ENCODE results near the gene FMN1.

FMN1 gene

DNA sequence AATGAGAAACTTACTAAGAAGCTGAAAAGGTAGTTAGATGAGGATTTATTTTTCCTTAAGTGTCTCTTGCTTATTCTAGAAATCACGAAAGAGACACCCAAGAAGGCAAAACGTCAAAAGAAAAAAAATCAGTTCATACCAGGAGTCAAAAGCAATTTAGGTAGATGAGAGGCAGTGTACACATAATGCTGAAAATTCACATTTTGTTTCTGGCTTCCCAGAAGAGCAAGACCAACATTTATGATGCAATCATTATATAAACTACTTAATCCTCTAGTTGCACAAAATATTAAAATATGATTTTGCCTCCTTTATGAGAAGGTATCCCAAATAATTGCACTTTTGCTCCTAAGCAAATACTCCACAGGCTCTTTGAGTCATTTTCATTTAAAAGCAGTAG, 228.0 kb downstream of the FMN1 start:
- Histone ChIP-seq H3K27ac (no peak overlapping the region), H3K4me3 (no peak overlapping the region), H3K36me3 (no peaks in the 10 kb centered on the region), H3K9me3 (no peaks in the 10 kb centered on the region), H3K27me3 (no peaks in the 10 kb centered on the region), H3K4me1 (no peaks in the 10 kb centered on the region)
- TF ChIP-seq, protein P1, sequence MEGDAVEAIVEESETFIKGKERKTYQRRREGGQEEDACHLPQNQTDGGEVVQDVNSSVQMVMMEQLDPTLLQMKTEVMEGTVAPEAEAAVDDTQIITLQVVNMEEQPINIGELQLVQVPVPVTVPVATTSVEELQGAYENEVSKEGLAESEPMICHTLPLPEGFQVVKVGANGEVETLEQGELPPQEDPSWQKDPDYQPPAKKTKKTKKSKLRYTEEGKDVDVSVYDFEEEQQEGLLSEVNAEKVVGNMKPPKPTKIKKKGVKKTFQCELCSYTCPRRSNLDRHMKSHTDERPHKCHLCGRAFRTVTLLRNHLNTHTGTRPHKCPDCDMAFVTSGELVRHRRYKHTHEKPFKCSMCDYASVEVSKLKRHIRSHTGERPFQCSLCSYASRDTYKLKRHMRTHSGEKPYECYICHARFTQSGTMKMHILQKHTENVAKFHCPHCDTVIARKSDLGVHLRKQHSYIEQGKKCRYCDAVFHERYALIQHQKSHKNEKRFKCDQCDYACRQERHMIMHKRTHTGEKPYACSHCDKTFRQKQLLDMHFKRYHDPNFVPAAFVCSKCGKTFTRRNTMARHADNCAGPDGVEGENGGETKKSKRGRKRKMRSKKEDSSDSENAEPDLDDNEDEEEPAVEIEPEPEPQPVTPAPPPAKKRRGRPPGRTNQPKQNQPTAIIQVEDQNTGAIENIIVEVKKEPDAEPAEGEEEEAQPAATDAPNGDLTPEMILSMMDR (IDR thresholded peaks at IDR 0.05) = no peak
- DNase-seq = no peak
- intact Hi-C loops (cut with DNase I; ENCODE audit: low total_unique reads) = no loop called here

DNA sequence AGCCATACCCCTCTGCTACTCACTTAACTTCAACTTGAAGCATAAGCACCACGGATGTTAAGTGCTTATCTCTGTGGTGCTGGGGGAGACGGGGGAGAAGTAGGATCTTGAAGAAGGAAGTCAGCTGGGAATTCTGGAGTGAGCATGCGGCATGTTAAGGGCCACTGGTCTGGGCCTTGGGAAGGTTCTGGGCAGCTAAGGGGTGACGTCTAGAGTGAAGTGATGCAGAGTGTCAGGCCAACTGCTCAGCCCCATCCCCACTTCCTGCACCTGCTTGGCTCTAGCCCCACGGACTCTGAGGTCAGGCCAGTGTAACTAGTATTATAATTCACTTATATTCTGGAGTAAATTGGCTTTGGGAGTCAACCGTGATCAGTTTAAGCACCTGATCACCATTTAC, 228.6 kb downstream of the FMN1 start:
- H3K36me3 ChIP-seq = no peaks in the 10 kb centered on the region
- no peaks in the 10 kb centered on the region for H3K4me1 ChIP-seq
- DNase-seq = no peak
- no peaks in the 10 kb centered on the region for H3K27me3 ChIP-seq
- H3K4me3 ChIP-seq = no peak overlapping the region
- intact Hi-C loops (cut with DNase I; ENCODE audit: low total_unique reads) = no loop called here
- no peak overlapping the region for H3K27ac ChIP-seq
- TF ChIP-seq, protein P1 (IDR thresholded peaks at IDR 0.05) = no peak
- no peaks in the 10 kb centered on the region for H3K9me3 ChIP-seq

DNA sequence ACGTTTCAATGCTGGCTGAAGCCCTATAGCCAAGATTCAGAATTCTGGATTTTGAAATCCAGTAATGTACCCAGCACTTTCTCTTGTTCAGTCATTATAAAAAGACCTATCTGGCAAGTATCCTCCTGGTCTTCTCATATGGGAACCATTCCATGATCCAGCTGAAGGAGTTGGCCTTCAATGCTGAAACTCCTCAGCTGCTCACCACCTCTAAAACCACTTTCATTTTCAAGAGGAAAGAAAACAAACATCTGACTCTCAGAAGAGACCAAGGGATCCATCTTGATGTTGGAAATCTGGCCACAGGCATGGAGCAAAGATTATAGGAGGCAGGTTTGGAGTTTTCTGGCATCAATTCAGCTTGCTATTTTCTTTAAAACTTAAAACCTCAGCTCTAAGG, 235.4 kb downstream of the FMN1 start:
- no peaks in the 10 kb centered on the region for H3K9me3 ChIP-seq
- TF ChIP-seq, protein P1 (IDR thresholded peaks at IDR 0.05) = no peak
- H3K4me3 ChIP-seq = no peak overlapping the region
- no peak overlapping the region for H3K27ac ChIP-seq
- no peaks in the 10 kb centered on the region for H3K27me3 ChIP-seq
- no peaks in the 10 kb centered on the region for H3K36me3 ChIP-seq
- H3K4me1 ChIP-seq = peaks cover 0 to 11% (median 5%) of the 10 kb centered on the region in 4 donors
- intact Hi-C loops (cut with DNase I; ENCODE audit: low total_unique reads) = no loop called here
- no peak for DNase-seq

DNA sequence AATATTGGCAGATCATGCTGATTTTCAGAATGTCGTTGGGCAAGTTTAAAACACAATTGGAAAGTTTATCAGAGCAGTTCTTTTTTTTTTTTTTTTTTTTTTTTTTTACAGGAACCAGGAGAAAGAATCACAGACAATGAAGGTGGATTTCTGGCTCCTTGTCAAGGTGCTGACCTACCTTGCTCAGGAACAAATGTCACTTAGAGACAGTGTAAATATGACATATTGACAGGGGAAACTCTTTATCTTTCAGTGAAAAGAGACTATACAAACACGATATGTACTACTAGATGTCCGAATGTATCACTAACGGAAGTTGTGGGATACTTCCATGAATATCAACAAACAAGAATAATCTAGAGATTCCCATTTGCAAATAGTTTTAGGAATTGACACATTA, 237.3 kb downstream of the FMN1 start:
- Histone ChIP-seq H3K27me3 (no peaks in the 10 kb centered on the region), H3K27ac (no peak overlapping the region), H3K36me3 (no peaks in the 10 kb centered on the region), H3K9me3 (no peaks in the 10 kb centered on the region), H3K4me1 (peaks cover 0 to 11% (median 5%) of the 10 kb centered on the region in 4 donors), H3K4me3 (no peak overlapping the region)
- no peak for DNase-seq
- TF ChIP-seq, protein P1 (IDR thresholded peaks at IDR 0.05) = no peak
- intact Hi-C loops (cut with DNase I; ENCODE audit: low total_unique reads) = no loop called here

DNA sequence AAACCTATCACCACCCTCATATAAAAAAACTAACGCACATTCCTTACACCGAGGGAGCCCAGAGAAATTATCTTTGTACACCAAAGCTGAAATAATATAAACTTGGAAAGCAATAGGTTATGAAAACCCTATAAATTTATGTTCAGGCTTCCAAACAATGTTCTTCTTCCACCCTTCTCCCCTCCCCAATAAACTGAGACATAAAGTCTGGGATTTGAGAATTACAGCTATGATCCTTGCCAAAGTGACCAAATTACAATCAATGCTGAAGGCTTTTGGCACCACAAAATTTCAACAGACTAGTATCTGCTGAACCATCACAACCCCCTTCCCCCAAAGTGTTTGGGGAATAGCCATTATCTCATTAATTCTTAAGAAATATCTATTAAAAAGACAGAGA, 237.8 kb downstream of the FMN1 start:
- Histone ChIP-seq H3K36me3 (no peaks in the 10 kb centered on the region), H3K4me1 (peaks cover 0 to 11% (median 5%) of the 10 kb centered on the region in 4 donors), H3K27me3 (no peaks in the 10 kb centered on the region), H3K27ac (no peak overlapping the region), H3K4me3 (no peak overlapping the region), H3K9me3 (no peaks in the 10 kb centered on the region)
- TF ChIP-seq, protein P1 (IDR thresholded peaks at IDR 0.05) = no peak
- DNase-seq = no peak
- intact Hi-C loops (cut with DNase I; ENCODE audit: low total_unique reads) = no loop called here

DNA sequence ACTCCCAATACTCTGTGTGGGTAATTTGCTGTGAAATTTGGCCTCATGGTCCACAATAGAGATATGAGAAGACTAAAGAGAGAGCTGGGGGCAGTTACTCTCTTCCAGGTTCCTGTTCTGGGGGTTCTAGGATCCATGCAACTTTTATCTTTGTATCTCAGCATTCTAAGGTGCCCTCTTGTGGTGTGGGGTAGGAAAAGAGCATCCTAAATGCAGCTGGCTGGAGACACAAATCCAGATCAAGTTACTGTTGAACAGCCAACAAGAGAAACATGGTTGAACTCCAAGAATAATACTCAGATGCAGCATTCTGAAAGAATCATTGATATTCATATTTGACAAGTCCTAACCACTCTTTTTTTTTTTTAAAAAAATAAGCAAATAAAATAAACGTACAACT, 238.5 kb downstream of the FMN1 start:
- Histone ChIP-seq H3K9me3 (no peaks in the 10 kb centered on the region), H3K4me1 (peaks cover 0 to 11% (median 5%) of the 10 kb centered on the region in 4 donors), H3K36me3 (no peaks in the 10 kb centered on the region), H3K4me3 (no peak overlapping the region), H3K27ac (no peak overlapping the region), H3K27me3 (no peaks in the 10 kb centered on the region)
- intact Hi-C loops (cut with DNase I; ENCODE audit: low total_unique reads) = no loop called here
- DNase-seq = no peak
- TF ChIP-seq, protein P1 (IDR thresholded peaks at IDR 0.05) = peak; percentile 49 to 50
